Hepatocyte (in vitro differentiated cells): ENCODE measurements around the gene CPED1.

Experiments
- EZH2 ChIP-seq: fragments of 200-600 bp; sonication (generic); IDR thresholded peaks from 2 replicates; pipeline ENCODE4 v1.6.1; 2016; ENCODE audit warnings: antibody characterized with exemption, mild to moderate bottlenecking, borderline replicate concordance
- EZH2phosphoT487 ChIP-seq: fragments of 200-600 bp; sonication (generic); IDR thresholded peaks from one replicate; pipeline ENCODE4 v1.6.1; 2018; ENCODE audit warnings: antibody characterized with exemption, mild to moderate bottlenecking, low read depth, moderate library complexity; ENCODE audit not compliant: unreplicated experiment, severe bottlenecking
- TF ChIP-seq, protein P1 (sequence below): fragments of 200-600 bp; sonication (generic); IDR thresholded peaks from 2 replicates; pipeline ENCODE4 v1.5.1; 2016; ENCODE audit warnings: antibody characterized with exemption, mild to moderate bottlenecking; ENCODE audit not compliant: poor library complexity

DNA sequence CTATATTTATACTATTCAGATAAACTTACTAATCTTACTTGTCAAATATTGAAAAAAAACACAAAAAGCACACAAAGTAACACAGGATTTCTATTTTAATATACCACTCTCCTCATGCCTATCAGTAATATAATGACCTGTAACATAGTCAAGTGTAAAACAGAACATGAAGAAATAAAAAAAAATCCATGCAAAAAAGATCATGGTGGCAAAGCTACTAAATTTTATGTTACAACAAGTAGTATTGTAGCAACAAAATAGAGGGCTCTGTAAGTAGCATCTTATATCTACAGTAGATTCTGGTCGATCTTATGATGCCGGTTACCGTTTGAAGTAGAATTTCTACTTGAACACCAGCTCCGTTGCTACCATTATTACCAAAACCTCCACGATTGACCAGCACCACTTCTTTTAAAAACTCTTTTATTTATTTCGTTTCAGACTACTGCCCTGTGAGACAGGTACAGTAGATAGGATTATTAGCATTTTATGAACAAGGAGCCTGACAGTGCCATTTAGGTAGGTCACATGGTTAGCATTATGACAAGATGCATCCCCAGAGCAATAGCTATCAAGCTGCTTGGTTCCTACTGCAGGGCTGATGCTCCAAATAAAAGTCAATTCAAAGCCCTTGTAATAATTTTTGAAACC, 2.1 kb downstream of the CPED1 start:
- TF ChIP-seq, protein P1, sequence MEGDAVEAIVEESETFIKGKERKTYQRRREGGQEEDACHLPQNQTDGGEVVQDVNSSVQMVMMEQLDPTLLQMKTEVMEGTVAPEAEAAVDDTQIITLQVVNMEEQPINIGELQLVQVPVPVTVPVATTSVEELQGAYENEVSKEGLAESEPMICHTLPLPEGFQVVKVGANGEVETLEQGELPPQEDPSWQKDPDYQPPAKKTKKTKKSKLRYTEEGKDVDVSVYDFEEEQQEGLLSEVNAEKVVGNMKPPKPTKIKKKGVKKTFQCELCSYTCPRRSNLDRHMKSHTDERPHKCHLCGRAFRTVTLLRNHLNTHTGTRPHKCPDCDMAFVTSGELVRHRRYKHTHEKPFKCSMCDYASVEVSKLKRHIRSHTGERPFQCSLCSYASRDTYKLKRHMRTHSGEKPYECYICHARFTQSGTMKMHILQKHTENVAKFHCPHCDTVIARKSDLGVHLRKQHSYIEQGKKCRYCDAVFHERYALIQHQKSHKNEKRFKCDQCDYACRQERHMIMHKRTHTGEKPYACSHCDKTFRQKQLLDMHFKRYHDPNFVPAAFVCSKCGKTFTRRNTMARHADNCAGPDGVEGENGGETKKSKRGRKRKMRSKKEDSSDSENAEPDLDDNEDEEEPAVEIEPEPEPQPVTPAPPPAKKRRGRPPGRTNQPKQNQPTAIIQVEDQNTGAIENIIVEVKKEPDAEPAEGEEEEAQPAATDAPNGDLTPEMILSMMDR, result no peak
- TF ChIP-seq EZH2, result no peak
- no peak for TF ChIP-seq EZH2phosphoT487
